Measurements from ENCODE around the gene NAA15.

NAA15 gene

GRCh38 chr4:139279760-139280620, 21.3 kb upstream of the NAA15 start, which contains the start of gene MGARP (continued):
- TF ChIP-seq ZNF449 (tag by site-specific recombination; IDR thresholded peaks at IDR 0.05), result no peak
- TF ChIP-seq KLF1 (tag by site-specific recombination; IDR thresholded peaks at IDR 0.05), result peak; percentile 45; the same call in 1 of the 2 replicates
- no peak for TF ChIP-seq GLI4 (tag by site-specific recombination; IDR thresholded peaks at IDR 0.05)
- TF ChIP-seq KLF16 (tag by site-specific recombination; IDR thresholded peaks at IDR 0.05), result no peak
- TF ChIP-seq ZNF623 (tag by site-specific recombination; IDR thresholded peaks at IDR 0.05), result no peak
- TF ChIP-seq ZNF26 (tag by site-specific recombination; IDR thresholded peaks at IDR 0.05), result no peak
- TF ChIP-seq PATZ1 (tag by site-specific recombination; IDR thresholded peaks at IDR 0.05), result peak; percentile 61; the same call in 1 of the 2 replicates
- no peak for TF ChIP-seq ZNF23 (tag by site-specific recombination; IDR thresholded peaks at IDR 0.05; ENCODE audit: borderline replicate concordance)
- TF ChIP-seq ZNF426 (tag by site-specific recombination; IDR thresholded peaks at IDR 0.05), result no peak
- TF ChIP-seq ZNF558 (tag by site-specific recombination; IDR thresholded peaks at IDR 0.05), result no peak
- TF ChIP-seq PRDM6 (tag by site-specific recombination; IDR thresholded peaks at IDR 0.05), result no peak
- 0 out of 2 replicates have a peak, but pooled peaks have one; percentile 19 for TF ChIP-seq WT1 (tag by site-specific recombination; IDR thresholded peaks at IDR 0.05)
- no peak for TF ChIP-seq SCRT1 (tag by site-specific recombination; IDR thresholded peaks at IDR 0.05; ENCODE audit: borderline replicate concordance)
- no peak; the same call in 1 of the 2 replicates for TF ChIP-seq ZBTB10 (tag by site-specific recombination; IDR thresholded peaks at IDR 0.05)
- no peak for TF ChIP-seq HOXC10 (CRISPR knock-in tag; IDR thresholded peaks at IDR 0.05)
- no peak for TF ChIP-seq ZNF585B (tag by site-specific recombination; IDR thresholded peaks at IDR 0.05)
- TF ChIP-seq ZNF830 (tag by site-specific recombination; IDR thresholded peaks at IDR 0.05; ENCODE audit: low read depth), result no peak
- TF ChIP-seq ZNF335 (tag by site-specific recombination; conservative IDR thresholded peaks at IDR 0.05), result peak; percentile 77
- TF ChIP-seq ZBTB26 (tag by site-specific recombination; optimal IDR thresholded peaks at IDR 0.05), result peak; percentile 30
- no peak for TF ChIP-seq ZNF549 (tag by site-specific recombination; IDR thresholded peaks at IDR 0.05)
- TF ChIP-seq KLF8 (tag by site-specific recombination; IDR thresholded peaks at IDR 0.05), result peak; percentile 23; the same call in 1 of the 2 replicates
- no peak for TF ChIP-seq EGR2 (tag by site-specific recombination; IDR thresholded peaks at IDR 0.05; ENCODE audit: low read depth)
- TF ChIP-seq ZNF138 (tag by site-specific recombination; IDR thresholded peaks at IDR 0.05; ENCODE audit: borderline replicate concordance), result no peak
- TF ChIP-seq SETDB1 (IDR thresholded peaks at IDR 0.05; ENCODE audit: insufficient read length, low read length), result no peak
- no peak for TF ChIP-seq ZFP3 (tag by site-specific recombination; IDR thresholded peaks at IDR 0.05; ENCODE audit: low read depth)
- TF ChIP-seq ZNF561 (tag by site-specific recombination; IDR thresholded peaks at IDR 0.05; ENCODE audit: borderline replicate concordance), result no peak
- TF ChIP-seq ZSCAN23 (tag by site-specific recombination; IDR thresholded peaks at IDR 0.05), result no peak
- TF ChIP-seq ZNF140 (tag by site-specific recombination; IDR thresholded peaks at IDR 0.05), result no peak
